OCI-LY3 (cell line): ENCODE measurements around the gene GPR89B.
"Not testable (repeated sequence)": the region's sequence is repeated elsewhere in the genome, so short reads cannot be mapped to it uniquely, and the experiment has no call there.

Source experiments
- EZH2phosphoT487 ChIP-seq: fragments of 200-600 bp; shearing (Covaris generic); IDR thresholded peaks from 2 replicates; pipeline ENCODE4 v1.6.1; 2018; ENCODE audit warnings: antibody characterized with exemption, mixed run types, low read depth
- TF ChIP-seq, protein P1 (sequence below): fragments of 200-600, 300-600 bp; sonication (generic); IDR thresholded peaks from 2 replicates; pipeline ENCODE4 v1.5.1; 2014; ENCODE audit warnings: antibody characterized with exemption, low read length, low read depth

DNA sequence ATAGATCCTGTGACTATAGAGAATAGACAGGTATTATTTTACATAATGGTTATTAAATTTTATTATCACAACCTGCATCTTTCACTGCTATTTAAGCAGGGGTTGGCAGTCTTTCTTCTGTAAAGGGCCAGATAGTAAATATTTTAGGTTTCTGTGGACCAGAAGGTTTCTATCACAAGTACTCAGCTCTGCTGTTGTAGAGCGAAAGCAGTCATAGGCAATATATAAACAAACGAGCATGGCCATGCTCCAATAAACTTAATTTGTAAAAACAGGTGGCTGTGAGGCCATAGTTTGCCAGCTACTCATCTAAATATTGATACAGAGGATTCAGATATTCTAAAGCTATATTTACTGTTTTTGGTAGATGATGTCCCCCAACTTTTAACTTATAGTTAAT is 12.2 kb downstream of the GPR89B start:
- TF ChIP-seq, protein P1, sequence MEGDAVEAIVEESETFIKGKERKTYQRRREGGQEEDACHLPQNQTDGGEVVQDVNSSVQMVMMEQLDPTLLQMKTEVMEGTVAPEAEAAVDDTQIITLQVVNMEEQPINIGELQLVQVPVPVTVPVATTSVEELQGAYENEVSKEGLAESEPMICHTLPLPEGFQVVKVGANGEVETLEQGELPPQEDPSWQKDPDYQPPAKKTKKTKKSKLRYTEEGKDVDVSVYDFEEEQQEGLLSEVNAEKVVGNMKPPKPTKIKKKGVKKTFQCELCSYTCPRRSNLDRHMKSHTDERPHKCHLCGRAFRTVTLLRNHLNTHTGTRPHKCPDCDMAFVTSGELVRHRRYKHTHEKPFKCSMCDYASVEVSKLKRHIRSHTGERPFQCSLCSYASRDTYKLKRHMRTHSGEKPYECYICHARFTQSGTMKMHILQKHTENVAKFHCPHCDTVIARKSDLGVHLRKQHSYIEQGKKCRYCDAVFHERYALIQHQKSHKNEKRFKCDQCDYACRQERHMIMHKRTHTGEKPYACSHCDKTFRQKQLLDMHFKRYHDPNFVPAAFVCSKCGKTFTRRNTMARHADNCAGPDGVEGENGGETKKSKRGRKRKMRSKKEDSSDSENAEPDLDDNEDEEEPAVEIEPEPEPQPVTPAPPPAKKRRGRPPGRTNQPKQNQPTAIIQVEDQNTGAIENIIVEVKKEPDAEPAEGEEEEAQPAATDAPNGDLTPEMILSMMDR, result not testable (repeated sequence)
- not testable (repeated sequence) for TF ChIP-seq EZH2phosphoT487
